ENCODE measurements around the gene SLC22A23.

DNA sequence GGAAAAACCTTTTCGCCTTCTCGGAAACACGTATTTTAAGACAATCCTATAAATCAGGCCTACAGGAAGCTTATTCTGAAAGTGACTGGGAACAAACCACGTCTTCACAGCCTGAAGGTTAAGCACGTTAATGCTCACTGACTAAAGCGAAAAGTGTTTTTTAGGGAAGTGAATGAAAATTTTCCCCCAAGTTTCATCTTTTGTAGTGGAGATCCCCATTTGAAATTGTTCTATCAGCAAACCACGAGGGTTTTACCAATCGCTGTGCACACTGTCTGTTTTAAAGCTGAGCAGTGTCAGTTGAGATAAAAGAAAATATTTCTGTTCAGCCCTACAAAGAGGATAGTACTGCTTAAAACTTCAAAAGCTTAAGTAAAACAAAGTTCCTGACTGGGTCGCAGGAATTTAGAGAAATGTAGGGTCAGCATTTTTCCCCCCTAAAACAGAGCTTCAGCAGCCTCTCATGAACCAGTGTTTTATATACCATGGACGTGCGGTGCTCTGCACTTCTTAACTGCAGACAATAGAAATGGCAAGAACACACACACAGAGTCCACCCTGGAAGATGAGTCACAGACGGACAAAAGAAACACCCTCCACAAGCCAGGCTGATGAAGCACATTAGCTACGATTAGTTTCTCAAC is 34.9 kb downstream of the SLC22A23 start:
- no peak for TF ChIP-seq CTCF (IDR thresholded peaks at IDR 0.05; ENCODE audit: low read depth, low read length, poor library complexity, severe bottlenecking)
- no peak for TF ChIP-seq EZH2phosphoT487 (IDR thresholded peaks at IDR 0.05; ENCODE audit: borderline replicate concordance, low read length)

Data from DOHH2 (cell line).